MM.1S (cell line): Measurements from ENCODE around the gene PIGB.

ENCODE experiments used
- EZH2 ChIP-seq: fragments of 300-600 bp; sonication (generic); optimal IDR thresholded peaks from 2 replicates; pipeline ENCODE3; 2017; ENCODE audit warnings: low read depth, mild to moderate bottlenecking, antibody characterized with exemption, low read length, mixed read lengths
- TF ChIP-seq, protein P1 (sequence below): fragments of 300-600 bp; sonication (generic); IDR thresholded peaks from 2 replicates; pipeline ENCODE4 v1.5.1; 2016; ENCODE audit warnings: antibody characterized with exemption, low read length, mixed read lengths

DNA sequence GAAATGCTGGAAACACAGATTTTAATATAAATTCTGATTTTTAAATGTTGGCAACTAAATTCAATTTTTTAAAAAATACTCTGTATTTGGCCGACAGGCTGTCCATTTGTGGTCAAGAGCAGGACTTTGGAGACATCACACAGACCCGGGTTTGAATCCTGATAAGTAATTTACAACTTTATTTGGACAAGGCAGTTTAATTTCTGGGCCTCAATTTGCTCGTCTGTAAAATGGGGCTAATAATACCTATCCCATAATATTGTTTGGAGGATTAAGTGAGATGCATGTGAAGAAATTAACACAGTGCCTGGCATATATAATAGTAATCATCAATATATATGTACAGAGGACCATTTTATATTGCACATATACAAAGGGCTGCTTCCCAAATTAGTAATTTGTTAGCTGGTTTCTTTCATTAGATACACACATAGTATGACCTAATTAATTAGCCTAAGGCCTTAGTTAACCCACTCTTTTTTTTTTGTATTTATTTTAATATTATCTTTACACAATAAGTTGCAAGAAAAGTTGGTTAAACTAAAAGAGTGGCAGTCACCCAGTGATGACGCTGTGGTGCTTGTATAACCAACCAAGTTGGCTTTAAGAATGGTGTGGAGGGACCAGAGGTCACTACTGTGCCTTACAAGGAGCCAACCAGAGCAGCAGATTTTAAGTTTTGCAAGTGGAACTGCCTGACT lies 665 bp downstream of the PIGB start:
- no peak for TF ChIP-seq EZH2
- TF ChIP-seq, protein P1, sequence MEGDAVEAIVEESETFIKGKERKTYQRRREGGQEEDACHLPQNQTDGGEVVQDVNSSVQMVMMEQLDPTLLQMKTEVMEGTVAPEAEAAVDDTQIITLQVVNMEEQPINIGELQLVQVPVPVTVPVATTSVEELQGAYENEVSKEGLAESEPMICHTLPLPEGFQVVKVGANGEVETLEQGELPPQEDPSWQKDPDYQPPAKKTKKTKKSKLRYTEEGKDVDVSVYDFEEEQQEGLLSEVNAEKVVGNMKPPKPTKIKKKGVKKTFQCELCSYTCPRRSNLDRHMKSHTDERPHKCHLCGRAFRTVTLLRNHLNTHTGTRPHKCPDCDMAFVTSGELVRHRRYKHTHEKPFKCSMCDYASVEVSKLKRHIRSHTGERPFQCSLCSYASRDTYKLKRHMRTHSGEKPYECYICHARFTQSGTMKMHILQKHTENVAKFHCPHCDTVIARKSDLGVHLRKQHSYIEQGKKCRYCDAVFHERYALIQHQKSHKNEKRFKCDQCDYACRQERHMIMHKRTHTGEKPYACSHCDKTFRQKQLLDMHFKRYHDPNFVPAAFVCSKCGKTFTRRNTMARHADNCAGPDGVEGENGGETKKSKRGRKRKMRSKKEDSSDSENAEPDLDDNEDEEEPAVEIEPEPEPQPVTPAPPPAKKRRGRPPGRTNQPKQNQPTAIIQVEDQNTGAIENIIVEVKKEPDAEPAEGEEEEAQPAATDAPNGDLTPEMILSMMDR, result no peak
